ENCODE results near the gene CBLN1.

DNA sequence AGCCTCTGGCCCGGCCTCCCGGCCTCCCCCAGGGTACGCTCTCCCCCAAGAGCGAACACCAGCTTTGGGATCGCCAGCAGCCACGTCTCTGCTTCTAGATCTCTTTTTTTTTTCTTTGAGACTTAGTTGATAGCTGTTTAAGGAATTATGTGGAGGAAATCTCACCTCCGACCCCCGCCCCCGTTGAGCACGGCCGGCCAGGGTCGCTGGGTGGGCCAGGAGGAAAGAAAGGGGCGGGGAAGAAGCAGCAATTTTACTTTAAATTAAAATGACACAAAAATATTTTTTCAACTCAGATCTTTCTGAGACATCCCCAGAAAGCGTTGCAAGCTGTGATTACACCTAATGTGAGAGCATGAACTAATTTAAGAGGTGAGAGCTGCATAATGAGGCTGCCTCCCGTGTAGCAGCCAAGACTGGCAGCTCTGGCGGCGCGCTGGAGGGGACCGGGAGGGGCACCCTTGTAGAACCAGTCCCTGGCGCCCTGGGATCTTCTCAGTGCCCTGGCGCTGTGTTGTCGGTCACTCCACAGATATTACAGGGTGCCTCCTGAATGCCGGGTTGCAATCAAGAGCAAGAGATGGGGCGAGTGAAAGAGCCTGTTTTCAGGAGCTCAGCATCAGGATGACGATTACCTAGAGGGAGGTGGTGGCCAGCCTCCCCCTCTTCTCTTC is 1.9 kb upstream of the CBLN1 start:
- no peak for TF ChIP-seq SUZ12 (IDR thresholded peaks at IDR 0.05)
- TF ChIP-seq SP1 (IDR thresholded peaks at IDR 0.05): no peak
- no peak for TF ChIP-seq HDGF (IDR thresholded peaks at IDR 0.05; ENCODE audit: borderline replicate concordance)
- no peak for TF ChIP-seq FOXK2 (IDR thresholded peaks at IDR 0.05)
- no peak for TF ChIP-seq BHLHE40 (IDR thresholded peaks at IDR 0.05; ENCODE audit: borderline replicate concordance)
- no peak for TF ChIP-seq ELF4 (IDR thresholded peaks at IDR 0.05)

Measured in HEK293T (cell line).